GM23338 (cell line): ENCODE results near the gene AARS2.

Source experiments
- CTCF ChIP-seq, 2 experiments: fragments of 200-600 bp in 1 of 2; sonication (generic) in 1 of 2; conservative IDR thresholded peaks; 2 replicates each; pipeline versions ENCODE4 v1.5.1 to v1.6.1; 2016 to 2017; ENCODE audit warnings: antibody characterized with exemption in 2 of 2, low read depth in 2 of 2, mild to moderate bottlenecking in 2 of 2, moderate library complexity in 1 of 2
- EZH2 ChIP-seq: fragments of 200-600 bp; sonication (generic); IDR thresholded peaks from one replicate; pipeline ENCODE4 v1.8.0; 2017; ENCODE audit warnings: antibody characterized with exemption, mild to moderate bottlenecking, low read depth; ENCODE audit not compliant: unreplicated experiment
- EZH2phosphoT487 ChIP-seq: fragments of 200-600 bp; sonication (generic); IDR thresholded peaks from one replicate; pipeline ENCODE4 v1.8.1; 2018; ENCODE audit warnings: antibody characterized with exemption; ENCODE audit not compliant: unreplicated experiment
- NANOG ChIP-seq: IDR thresholded peaks from 2 replicates; pipeline ENCODE4 v1.6.1; 2016; ENCODE audit warnings: antibody characterized with exemption, borderline replicate concordance
- POLR2AphosphoS5 ChIP-seq: IDR thresholded peaks from 2 replicates; pipeline ENCODE4 v1.6.1; 2016; ENCODE audit warnings: antibody characterized with exemption, low read depth
- REST ChIP-seq: IDR thresholded peaks from one replicate; pipeline ENCODE4 v1.6.1; 2018; ENCODE audit warnings: antibody characterized with exemption; ENCODE audit not compliant: unreplicated experiment

- TF ChIP-seq CTCF (conservative IDR thresholded peaks at IDR 0.05; ENCODE audit: low read depth in 2 of 2) (peak; percentile 93 to 99), EZH2 (no peak), POLR2AphosphoS5 (no peak), REST (no peak), EZH2phosphoT487 (no peak), NANOG (no peak)
These were observed 45.0 kb downstream of the AARS2 start for GRCh38 chr6:44268095-44268628.
